Measurements from ENCODE around the gene ARL16.

Gene ARL16

GRCh38 chr17:81712468-81713003 is 28.9 kb upstream of the ARL16 start:
- DNase-seq (ENCODE audit: low spot score) = peak; percentile 73

- peak; percentile 96 for DNase-seq (ENCODE audit: low spot score)
Measured at GRCh38 chr17:81711814-81712467, 28.3 kb upstream of the ARL16 start, which contains the start of gene SLC25A10. Gene SLC25A10 (plus strand): TSS chr17:81712284. CDS start chr17:81712427, 143 bp downstream.

GRCh38 chr17:81710514-81711308 is 27.1 kb upstream of the ARL16 start:
- DNase-seq (ENCODE audit: low spot score) = no peak

DNA sequence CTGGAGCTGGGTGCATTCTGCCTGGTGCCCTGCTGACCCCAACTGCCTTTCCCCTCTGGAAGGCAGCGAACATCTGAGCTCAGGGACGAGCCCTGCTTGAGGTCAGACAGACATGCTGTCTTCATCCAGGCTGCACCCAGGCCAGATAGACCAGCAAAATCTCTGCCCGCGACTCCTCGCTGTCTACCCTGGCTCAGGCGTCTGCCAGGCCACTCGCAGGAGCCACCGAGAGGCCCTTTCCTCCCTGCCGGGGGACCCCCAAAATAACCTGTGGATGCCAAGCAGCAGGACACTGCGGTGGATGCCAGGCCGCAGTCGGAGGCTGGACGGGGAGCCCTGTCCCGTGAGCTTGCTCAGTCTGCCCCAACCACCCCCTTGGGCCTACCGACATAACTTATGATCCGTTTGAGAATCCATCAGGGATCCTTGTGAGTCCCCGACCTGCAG is 25.2 kb upstream of the ARL16 start:
- no peak for DNase-seq (ENCODE audit: low spot score)

DNA sequence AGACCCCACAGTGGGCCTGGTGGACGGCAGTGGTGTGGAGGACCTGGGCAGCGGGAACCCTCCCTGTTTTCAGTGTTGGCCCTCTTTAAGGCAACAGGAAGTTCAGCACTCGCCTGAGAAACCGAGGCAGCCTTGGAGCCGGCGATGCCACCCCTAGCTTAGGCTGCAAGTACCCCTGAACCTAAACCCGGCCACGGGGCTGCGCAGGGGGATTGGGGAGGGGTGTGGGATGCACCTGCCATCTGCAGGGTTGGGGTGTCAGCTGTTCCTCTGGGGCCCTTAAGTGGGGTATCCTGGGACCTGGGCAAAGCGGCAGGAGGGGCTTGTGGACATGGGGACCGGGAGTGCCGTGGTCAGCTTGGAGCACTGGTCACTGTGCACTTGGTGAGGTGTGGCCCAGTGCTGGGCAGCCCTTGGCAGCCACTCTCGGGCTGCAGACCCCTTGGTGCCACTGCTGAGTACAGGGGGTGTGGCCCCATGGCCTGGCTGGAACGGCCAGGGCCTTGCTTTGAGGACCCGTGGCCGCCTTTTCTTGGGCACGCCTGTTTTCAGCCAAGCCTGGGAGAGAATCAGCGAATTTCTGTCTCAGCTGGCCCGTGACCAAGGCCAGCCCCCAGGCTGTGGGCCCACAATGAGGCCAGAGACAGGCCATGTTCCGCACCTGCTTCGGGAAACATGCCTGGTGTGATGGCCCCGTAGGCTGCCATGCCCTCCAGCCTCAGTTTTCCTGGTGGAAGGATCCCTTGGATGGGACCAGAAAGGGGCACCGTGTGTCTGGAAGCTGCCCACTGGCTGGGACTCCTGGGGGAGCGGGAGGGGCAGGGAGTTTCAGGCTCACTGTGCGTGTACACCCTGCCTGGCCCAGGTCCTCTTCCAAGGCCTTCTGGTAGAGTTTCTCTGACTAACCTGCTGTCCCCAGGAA is 24.4 kb upstream of the ARL16 start:
- no peak for DNase-seq (ENCODE audit: low spot score)

- no peak for DNase-seq (ENCODE audit: low spot score)
Measured at GRCh38 chr17:81706757-81707624, 23.4 kb upstream of the ARL16 start.

DNA sequence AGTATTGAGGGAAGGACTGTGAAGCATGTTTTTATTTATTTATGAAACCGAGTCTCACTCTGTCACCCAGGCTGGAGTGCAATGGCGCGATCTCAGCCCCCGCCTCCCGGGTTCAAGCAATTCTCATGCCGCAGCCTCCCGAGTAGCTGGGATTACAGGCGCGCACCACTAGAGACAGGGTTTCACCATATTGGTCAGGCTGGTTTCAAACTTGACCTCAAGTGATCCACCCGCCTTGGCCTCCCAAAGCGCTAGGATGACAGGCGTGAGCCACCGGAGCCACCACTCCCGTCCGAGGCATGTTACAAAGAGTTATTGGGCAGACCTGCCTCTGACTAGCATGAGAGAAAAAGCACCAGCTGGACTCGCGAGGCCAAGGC is 22.6 kb upstream of the ARL16 start:
- no peak for DNase-seq (ENCODE audit: low spot score)

- DNase-seq (ENCODE audit: low spot score) = no peak
Measured at GRCh38 chr17:81705518-81706231, 22.1 kb upstream of the ARL16 start.

- no peak for DNase-seq (ENCODE audit: low spot score)
Measured at GRCh38 chr17:81703747-81704654, 20.4 kb upstream of the ARL16 start.

- peak; percentile 98 for DNase-seq (ENCODE audit: low spot score)
Measured at GRCh38 chr17:81702934-81703746, 19.5 kb upstream of the ARL16 start, which contains the start of gene MRPL12. Gene MRPL12 (plus strand): TSS chr17:81703367. CDS start chr17:81703502, 135 bp downstream.

GRCh38 chr17:81701288-81702071 is 17.9 kb upstream of the ARL16 start:
- no peak for DNase-seq (ENCODE audit: low spot score)

DNA sequence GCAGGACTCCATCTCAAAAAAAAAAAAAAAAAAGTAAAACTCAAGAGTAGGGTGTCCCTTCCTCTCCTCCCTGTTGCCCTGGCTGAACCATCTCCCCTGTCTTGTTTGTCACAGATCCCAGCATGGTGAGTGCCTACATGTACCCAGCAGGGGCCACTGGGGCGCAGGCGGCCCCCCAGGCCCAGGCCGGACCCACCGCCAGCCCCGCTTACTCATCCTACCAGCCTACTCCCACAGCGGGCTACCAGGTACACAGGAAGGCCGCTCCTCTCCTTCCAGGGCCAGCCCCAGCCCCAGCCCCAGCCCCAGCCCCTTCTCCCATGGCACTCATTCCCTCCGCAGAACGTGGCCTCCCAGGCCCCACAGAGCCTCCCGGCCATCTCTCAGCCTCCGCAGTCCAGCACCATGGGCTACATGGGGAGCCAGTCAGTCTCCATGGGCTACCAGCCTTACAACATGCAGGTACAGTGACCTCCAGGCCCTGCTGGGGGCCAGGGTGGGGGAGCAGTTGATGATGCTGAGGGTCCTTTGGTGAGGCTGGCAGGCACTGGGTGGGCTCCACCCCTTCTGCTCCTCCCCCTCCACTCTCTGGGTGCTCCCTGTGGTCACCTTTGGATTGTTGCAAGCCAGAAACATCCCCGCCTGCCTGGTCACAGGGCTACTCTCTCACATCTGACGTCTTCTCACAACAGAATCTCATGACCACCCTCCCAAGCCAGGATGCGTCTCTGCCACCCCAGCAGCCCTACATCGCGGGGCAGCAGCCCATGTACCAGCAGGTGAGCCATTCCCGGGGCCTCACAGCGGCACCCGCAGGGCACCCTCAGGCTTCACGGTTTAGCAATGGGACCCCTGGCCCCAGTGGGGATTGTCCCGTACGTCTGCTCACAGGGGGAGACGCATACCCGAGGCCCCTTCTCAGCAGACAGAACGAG is 17.0 kb upstream of the ARL16 start:
- DNase-seq (ENCODE audit: low spot score) = no peak

DNA sequence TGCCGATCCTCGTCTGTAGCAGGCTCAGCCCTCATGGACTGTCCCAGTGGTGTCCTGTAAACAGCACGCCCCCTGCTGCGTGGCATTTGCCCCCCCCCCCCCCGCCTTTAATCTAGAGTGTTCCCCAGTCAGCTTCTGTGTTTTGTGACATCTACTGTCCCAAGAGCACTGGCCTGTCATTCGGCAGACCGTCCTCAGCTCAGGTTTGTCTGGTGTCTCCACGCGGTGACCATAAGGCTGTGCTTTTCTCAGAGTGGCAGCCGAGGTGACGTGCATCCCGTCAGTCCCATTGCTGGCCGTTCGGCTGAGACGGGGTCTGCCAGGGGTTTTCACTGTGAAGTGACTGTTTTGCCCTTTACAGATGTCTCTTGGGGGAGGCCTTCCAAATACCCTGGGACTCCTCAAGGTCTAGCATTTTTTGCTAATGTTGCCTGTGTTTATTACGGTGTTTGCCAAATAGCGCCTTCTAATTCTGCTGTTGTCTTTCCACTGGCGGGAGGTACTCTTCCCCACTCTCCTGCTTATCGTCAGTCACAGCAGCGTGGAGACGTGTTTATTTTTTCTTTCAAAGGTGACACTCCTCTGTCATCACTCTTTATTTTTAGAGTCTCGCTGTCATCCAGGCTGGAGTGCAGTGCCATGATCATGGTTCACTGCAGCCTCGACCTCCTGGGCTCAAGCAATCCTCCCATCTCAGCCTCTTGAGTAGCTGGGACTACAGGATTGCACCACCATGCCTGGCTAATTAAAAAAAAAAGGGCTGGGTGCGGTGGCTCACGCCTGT is 13.9 kb upstream of the ARL16 start:
- DNase-seq (ENCODE audit: low spot score) = no peak

- DNase-seq (ENCODE audit: low spot score) = no peak
Measured at GRCh38 chr17:81696218-81696941, 12.8 kb upstream of the ARL16 start.

- no peak for DNase-seq (ENCODE audit: low spot score)
Measured at GRCh38 chr17:81695801-81696200, 12.2 kb upstream of the ARL16 start.
